PFSK-1 (cell line): ENCODE measurements around the gene ADAM15.

Experiments
- SIN3A ChIP-seq: IDR thresholded peaks from 2 replicates; pipeline ENCODE4 v1.6.1; 2012; ENCODE audit warnings: mild to moderate bottlenecking, low read length, moderate library complexity, borderline replicate concordance; ENCODE audit not compliant: insufficient read depth
- TAF1 ChIP-seq: IDR thresholded peaks from 2 replicates; pipeline ENCODE4 v1.6.1; 2012; ENCODE audit warnings: low read length, control low read depth, borderline replicate concordance; ENCODE audit not compliant: insufficient read depth
- TF ChIP-seq, protein P1 (sequence below), 2 experiments: IDR thresholded peaks; 2 replicates each; pipeline versions ENCODE4 v1.6.1 to v1.8.0; 2011 to 2012; ENCODE audit warnings: low read depth in 2 of 2, low read length in 2 of 2, control low read depth in 1 of 2, inconsistent platforms in 1 of 2, mild to moderate bottlenecking in 1 of 2, moderate library complexity in 1 of 2; ENCODE audit not compliant: insufficient read depth in 1 of 2

DNA sequence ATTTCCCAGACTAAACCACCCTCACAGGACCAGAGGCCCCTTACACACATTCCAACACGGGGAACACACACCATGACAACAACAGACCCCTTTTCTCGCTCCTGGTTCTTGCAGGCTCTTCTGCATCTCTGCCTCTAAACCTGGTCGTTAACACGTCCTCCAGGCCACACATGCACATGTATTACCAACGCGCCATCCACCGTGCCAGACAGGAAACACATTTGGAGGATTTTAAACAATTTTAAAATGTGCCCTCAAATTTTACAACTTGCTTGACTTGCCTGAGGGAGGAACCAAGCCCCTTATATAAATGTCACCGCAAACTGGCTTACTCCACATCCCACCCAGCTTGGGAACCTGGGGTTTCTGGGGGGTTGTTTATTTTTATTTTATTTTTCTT lies 59.7 kb downstream of the ADAM15 start:
- TF ChIP-seq TAF1: no peak
- TF ChIP-seq SIN3A: no peak
- TF ChIP-seq, protein P1, sequence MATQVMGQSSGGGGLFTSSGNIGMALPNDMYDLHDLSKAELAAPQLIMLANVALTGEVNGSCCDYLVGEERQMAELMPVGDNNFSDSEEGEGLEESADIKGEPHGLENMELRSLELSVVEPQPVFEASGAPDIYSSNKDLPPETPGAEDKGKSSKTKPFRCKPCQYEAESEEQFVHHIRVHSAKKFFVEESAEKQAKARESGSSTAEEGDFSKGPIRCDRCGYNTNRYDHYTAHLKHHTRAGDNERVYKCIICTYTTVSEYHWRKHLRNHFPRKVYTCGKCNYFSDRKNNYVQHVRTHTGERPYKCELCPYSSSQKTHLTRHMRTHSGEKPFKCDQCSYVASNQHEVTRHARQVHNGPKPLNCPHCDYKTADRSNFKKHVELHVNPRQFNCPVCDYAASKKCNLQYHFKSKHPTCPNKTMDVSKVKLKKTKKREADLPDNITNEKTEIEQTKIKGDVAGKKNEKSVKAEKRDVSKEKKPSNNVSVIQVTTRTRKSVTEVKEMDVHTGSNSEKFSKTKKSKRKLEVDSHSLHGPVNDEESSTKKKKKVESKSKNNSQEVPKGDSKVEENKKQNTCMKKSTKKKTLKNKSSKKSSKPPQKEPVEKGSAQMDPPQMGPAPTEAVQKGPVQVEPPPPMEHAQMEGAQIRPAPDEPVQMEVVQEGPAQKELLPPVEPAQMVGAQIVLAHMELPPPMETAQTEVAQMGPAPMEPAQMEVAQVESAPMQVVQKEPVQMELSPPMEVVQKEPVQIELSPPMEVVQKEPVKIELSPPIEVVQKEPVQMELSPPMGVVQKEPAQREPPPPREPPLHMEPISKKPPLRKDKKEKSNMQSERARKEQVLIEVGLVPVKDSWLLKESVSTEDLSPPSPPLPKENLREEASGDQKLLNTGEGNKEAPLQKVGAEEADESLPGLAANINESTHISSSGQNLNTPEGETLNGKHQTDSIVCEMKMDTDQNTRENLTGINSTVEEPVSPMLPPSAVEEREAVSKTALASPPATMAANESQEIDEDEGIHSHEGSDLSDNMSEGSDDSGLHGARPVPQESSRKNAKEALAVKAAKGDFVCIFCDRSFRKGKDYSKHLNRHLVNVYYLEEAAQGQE (IDR thresholded peaks at IDR 0.05; ENCODE audit: insufficient read depth in 1 of 2, low read depth in 2 of 2, low read length in 2 of 2): no peak
